Hepatocyte (in vitro differentiated cells): ENCODE measurements around the gene MFSD11.

Source experiments
- CTCF ChIP-seq: fragments of 200-600 bp; sonication (generic); IDR thresholded peaks from 2 replicates; pipeline ENCODE4 v1.5.1; 2016; ENCODE audit warnings: antibody characterized with exemption, mild to moderate bottlenecking; ENCODE audit not compliant: poor library complexity
- EZH2 ChIP-seq: fragments of 200-600 bp; sonication (generic); IDR thresholded peaks from 2 replicates; pipeline ENCODE4 v1.6.1; 2016; ENCODE audit warnings: antibody characterized with exemption, mild to moderate bottlenecking, borderline replicate concordance

DNA sequence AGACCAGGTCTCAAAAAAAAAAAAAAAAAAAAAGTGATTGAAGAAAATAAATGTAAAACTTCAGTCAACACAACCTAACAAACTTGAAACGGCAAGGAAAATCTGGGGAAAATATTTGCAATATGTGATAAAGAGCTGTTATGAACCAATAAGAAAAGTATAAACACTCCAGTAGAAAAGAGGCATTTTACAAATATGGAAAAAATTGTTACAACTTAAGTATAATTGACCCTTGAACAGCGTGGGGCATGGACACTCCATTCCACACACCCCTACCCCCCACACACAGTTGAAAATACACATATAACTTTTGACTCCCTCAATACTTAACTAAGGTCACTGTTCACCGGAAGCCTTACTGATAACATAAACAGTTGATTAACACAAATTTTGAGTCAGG is 20.7 kb downstream of the MFSD11 start:
- TF ChIP-seq CTCF (no peak), EZH2 (no peak)
